Uterus (tissue), 4 donors: Measurements from ENCODE around the gene SLAMF9. TPM values are rescaled to one million over a fixed set of nuclear protein-coding genes. Genes with fewer than 3 reads are reported as not detected.

Experiments
- DNase-seq, 2 donors: peaks; one replicate each; pipeline ENCODE4 v3.0.0-alpha.2; 2019 to 2020
- H3K27ac ChIP-seq, 2 donors: fragments of 200-600 bp; sonication (generic); 1 replicate in 1 of 2; 2 replicates in 1 of 2; pipeline ENCODE4 v1.5.1; 2016 to 2018
- H3K27me3 ChIP-seq, 2 donors: fragments of 200-600 bp; sonication (generic); one replicate each; pipeline ENCODE4 v1.5.1; 2018 to 2019; ENCODE audit warnings: control low read depth in 1 of 2
- H3K36me3 ChIP-seq, 2 donors: fragments of 200-600 bp; sonication (generic); one replicate each; pipeline ENCODE4 v1.5.1; 2019; ENCODE audit warnings: control low read depth in 1 of 2
- H3K4me1 ChIP-seq, 2 donors: fragments of 200-600 bp; sonication (generic); one replicate each; pipeline ENCODE4 v1.5.1; 2018 to 2019; ENCODE audit warnings: control low read depth in 1 of 2
- H3K4me3 ChIP-seq, 2 donors: fragments of 200-600 bp; sonication (generic); 1 replicate in 1 of 2; 2 replicates in 1 of 2; pipeline ENCODE4 v1.5.1; 2018 to 2019; ENCODE audit warnings: mild to moderate bottlenecking in 1 of 2
- H3K9me3 ChIP-seq, 2 donors: fragments of 200-600 bp; sonication (generic); one replicate each; pipeline ENCODE4 v1.5.1; 2019; ENCODE audit warnings: control low read depth in 1 of 2
- POLR2A ChIP-seq, 2 donors: fragments of 450-650 bp; IDR thresholded peaks; one replicate each; pipeline ENCODE4 v1.6.1; 2016; ENCODE audit warnings: antibody characterized with exemption in 2 of 2, mild to moderate bottlenecking in 1 of 2, moderate library complexity in 1 of 2
- intact Hi-C: fragments of 100-400 bp; cut with DNase I; formaldehyde crosslinking; loops from one replicate; pipeline ENCODE4 v1.15.1; 2023; ENCODE audit warnings: low total_unique reads
- total RNA-seq, 4 donors: library from RNA; depleted of rRNA in 3 of 4; stranded (reverse); fragments of >200 nt in 3 of 4; gene quantifications; one replicate each; pipeline versions ENCODE4 v1.1.0 to v1.2.4, GENCODE V29; 2014 to 2023
- TF ChIP-seq, protein P1 (sequence below), 4 experiments: fragments of 200-600 bp in 2 of 4; fragments of 450-650 bp in 2 of 4; sonication (generic) in 2 of 4; IDR thresholded peaks; one replicate each; pipeline ENCODE4 v1.5.1; 2016 to 2019; ENCODE audit warnings: antibody characterized with exemption in 4 of 4, mild to moderate bottlenecking in 2 of 4, moderate library complexity in 1 of 4
- donor health status: DM: yes; HTN: yes; CAD: no.

Gene SLAMF9
- not detected for total RNA-seq

DNA sequence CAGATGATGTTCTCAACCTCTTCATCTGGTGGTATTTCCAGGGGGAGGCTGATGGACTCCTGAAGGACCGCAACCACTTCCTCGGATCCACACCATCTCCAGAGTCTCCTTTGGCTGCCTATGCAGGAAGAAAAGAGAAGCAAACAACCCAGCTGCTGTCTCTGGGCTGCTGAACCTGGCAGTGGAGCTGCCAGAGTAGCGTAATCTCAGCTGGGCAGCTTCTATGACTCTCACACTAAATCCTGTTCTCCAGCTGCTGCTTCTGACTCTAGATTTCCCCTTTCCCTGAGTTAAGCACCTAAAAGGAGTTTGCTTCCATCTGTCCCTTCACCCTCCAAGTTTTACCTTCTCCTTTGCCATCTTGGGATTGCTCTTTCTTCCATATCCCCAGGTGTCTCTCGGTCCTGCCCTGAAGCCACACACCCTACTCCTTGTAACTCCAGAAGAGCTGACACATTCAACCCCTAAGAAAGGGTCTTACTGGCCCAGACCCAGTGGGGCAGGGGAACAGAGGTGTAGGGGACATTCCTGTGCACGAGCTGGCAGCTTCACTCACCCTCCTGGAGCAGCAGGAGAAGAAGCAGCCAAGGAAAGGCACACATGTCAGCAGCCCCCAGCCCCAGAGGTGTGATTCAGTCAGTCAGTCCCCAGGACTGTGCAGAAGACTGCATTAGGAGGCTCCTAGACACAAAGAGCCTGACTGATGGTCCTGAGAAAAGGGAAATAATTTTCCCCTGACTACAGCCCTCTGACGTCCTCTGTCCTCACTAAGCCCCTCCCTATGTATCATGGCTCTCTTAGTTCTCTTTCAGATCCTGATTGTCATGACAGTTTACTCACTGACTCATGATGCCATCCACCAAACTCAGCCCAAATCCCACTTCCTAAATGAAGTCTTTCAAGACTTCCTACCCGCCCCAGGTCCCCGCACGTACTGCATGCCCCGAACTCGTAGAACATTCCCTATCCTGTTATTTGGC is at the start of gene SLAMF9:
Gene SLAMF9 (minus strand): TSS at position 702 of the 980 bp plus-strand sequence. CDS start 100 bp downstream, at position 602.
- Histone ChIP-seq H3K9me3 (no peaks in the 10 kb centered on the region), H3K27me3 (no peaks in the 10 kb centered on the region), H3K27ac (no peak within 1 kb of the TSS), H3K4me3 (no peak within 1 kb of the TSS), H3K4me1 (no peaks in the 10 kb centered on the region), H3K36me3 (no peaks in the 10 kb centered on the region)
- intact Hi-C loops: no loop called here
- no peak for DNase-seq
- TF ChIP-seq, protein P1, sequence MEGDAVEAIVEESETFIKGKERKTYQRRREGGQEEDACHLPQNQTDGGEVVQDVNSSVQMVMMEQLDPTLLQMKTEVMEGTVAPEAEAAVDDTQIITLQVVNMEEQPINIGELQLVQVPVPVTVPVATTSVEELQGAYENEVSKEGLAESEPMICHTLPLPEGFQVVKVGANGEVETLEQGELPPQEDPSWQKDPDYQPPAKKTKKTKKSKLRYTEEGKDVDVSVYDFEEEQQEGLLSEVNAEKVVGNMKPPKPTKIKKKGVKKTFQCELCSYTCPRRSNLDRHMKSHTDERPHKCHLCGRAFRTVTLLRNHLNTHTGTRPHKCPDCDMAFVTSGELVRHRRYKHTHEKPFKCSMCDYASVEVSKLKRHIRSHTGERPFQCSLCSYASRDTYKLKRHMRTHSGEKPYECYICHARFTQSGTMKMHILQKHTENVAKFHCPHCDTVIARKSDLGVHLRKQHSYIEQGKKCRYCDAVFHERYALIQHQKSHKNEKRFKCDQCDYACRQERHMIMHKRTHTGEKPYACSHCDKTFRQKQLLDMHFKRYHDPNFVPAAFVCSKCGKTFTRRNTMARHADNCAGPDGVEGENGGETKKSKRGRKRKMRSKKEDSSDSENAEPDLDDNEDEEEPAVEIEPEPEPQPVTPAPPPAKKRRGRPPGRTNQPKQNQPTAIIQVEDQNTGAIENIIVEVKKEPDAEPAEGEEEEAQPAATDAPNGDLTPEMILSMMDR (IDR thresholded peaks at IDR 0.05): no peak
- no peak for TF ChIP-seq POLR2A (IDR thresholded peaks at IDR 0.05)

DNA sequence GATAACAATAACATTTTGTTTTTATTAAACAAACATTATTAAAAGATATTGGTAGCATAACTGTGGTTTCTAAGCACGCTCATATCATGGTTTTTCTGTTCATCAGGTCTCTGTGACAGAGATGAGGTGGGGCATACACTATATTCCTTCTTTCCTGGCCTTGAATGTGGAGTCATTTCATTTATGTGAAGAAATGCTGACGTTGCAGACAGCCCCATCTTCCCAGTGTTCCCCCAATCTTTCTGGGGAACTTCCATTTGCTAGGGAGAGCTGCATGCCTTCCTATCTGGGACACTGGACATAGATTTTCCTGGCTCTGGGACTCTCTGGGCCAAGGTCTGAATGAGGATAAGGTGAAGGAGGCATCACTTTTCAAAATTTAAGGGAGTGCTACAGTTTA is 47.4 kb upstream of the SLAMF9 start:
- TF ChIP-seq, protein P1 (IDR thresholded peaks at IDR 0.05): no peak
- TF ChIP-seq POLR2A (IDR thresholded peaks at IDR 0.05): no peak
- intact Hi-C loops: no loop called here
- Histone ChIP-seq H3K36me3 (no peaks in the 10 kb centered on the region), H3K27me3 (no peaks in the 10 kb centered on the region), H3K27ac (no peak overlapping the region), H3K9me3 (no peaks in the 10 kb centered on the region), H3K4me3 (no peak overlapping the region), H3K4me1 (no peaks in the 10 kb centered on the region)
- no peak for DNase-seq

DNA sequence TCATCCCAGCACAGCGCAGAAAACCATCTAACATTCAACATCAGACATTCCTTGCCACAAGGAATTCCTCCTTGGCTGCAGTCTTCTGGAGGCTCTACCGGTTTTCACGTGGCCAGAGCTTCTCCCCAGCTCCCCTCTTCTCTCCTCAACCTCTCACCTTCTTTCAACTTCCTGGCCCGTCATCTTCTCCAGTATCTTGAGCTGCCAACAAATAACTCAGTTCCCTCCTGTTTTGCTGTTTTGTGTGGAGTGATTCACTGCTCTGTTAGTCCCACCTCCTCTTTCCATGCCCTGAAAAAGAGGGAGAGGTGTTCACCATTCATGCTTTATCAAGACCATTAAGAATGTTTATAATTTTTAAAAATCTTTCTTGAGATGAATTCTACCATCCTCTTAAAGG is 45.2 kb upstream of the SLAMF9 start:
- Histone ChIP-seq H3K4me1 (no peaks in the 10 kb centered on the region), H3K9me3 (no peaks in the 10 kb centered on the region), H3K27ac (no peak overlapping the region), H3K27me3 (no peaks in the 10 kb centered on the region), H3K36me3 (no peaks in the 10 kb centered on the region), H3K4me3 (no peak overlapping the region)
- intact Hi-C loops: no loop called here
- DNase-seq: no peak
- TF ChIP-seq POLR2A (IDR thresholded peaks at IDR 0.05): no peak
- TF ChIP-seq, protein P1 (IDR thresholded peaks at IDR 0.05): no peak

DNA sequence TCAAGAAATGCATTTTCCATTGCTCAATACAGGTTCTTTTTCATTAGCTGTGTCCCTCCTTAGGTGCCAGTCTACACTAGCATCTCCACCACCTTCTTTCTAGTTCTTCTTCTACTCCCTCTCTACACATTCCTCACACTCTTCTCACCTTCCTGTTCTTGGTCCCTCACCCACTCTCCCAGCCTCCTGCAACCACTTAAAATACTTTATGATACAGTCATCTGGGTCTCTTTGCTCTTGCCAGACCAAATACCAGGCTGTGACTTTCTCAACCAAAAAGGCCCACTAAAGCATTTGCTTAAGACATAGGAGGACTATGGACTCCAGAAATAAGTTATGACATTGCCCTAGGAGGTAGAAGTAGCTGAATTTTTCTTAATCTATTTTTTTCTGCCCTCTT is 42.6 kb upstream of the SLAMF9 start:
- Histone ChIP-seq H3K4me1 (no peaks in the 10 kb centered on the region), H3K27me3 (no peaks in the 10 kb centered on the region), H3K4me3 (no peak overlapping the region), H3K27ac (no peak overlapping the region), H3K36me3 (no peaks in the 10 kb centered on the region), H3K9me3 (no peaks in the 10 kb centered on the region)
- no peak for DNase-seq
- intact Hi-C loops: no loop called here
- TF ChIP-seq POLR2A (IDR thresholded peaks at IDR 0.05): no peak
- TF ChIP-seq, protein P1 (IDR thresholded peaks at IDR 0.05): no peak

DNA sequence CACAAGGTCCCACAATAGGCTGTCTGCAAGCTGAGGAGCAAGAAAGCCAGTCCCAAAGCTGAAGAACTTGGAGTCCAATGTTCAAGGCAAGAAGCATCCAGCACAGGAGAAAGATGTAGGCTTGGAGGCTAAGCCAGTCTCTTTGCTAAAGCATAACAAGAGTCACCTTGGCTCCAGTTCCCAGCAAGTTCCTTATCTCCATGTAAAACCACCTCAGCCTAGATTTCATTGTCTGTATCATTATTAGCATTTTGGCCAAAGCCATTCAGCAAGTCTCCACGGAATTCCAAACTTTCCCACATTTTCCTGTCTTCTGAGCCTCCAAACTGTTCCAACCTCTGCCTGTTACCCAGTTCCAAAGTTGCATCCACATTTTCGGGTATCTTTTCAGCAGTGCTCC is 40.9 kb upstream of the SLAMF9 start:
- H3K9me3 ChIP-seq: no peaks in the 10 kb centered on the region
- DNase-seq: no peak
- no peaks in the 10 kb centered on the region for H3K27me3 ChIP-seq
- TF ChIP-seq, protein P1 (IDR thresholded peaks at IDR 0.05): no peak
- no peak for TF ChIP-seq POLR2A (IDR thresholded peaks at IDR 0.05)
- intact Hi-C loops: no loop called here
- no peak overlapping the region for H3K27ac ChIP-seq
- H3K4me3 ChIP-seq: no peak overlapping the region
- no peaks in the 10 kb centered on the region for H3K4me1 ChIP-seq
- H3K36me3 ChIP-seq: no peaks in the 10 kb centered on the region
